BLaER1 treated with 17β-estradiol and CSF1 and Interleukin-3, amounts not matched to agents 10 nM and 100 nM (cell line): ENCODE data around the gene PAQR7.

Source experiments
- H3K27ac ChIP-seq, 11 experiments: shearing (Covaris generic); formaldehyde crosslinking; 2 replicates each; pipeline ENCODE4 v1.8.1; 2022
- H3K27me3 ChIP-seq, 11 experiments: shearing (Covaris generic); formaldehyde crosslinking; 2 replicates each; pipeline ENCODE4 v1.8.1; 2022
- H3K36me3 ChIP-seq, 11 experiments: shearing (Covaris generic); formaldehyde crosslinking; 2 replicates each; pipeline ENCODE4 v1.8.1; 2022
- H3K4me1 ChIP-seq, 10 experiments: shearing (Covaris generic); formaldehyde crosslinking; 2 replicates each; pipeline ENCODE4 v1.8.1; 2022
- H3K4me2 ChIP-seq, 11 experiments: shearing (Covaris generic); formaldehyde crosslinking; 2 replicates each; pipeline ENCODE4 v1.8.1; 2022
- H3K4me3 ChIP-seq, 10 experiments: shearing (Covaris generic); formaldehyde crosslinking; 2 replicates each; pipeline ENCODE4 v1.8.1; 2022
- H3K9ac ChIP-seq, 11 experiments: shearing (Covaris generic); formaldehyde crosslinking; 2 replicates each; pipeline ENCODE4 v1.8.1; 2022
- H3K9me3 ChIP-seq, 11 experiments: shearing (Covaris generic); formaldehyde crosslinking; replicated peaks in 1 of 11; 2 replicates each; pipeline ENCODE4 v1.8.1; 2022
- H4K20me1 ChIP-seq, 11 experiments: shearing (Covaris generic); formaldehyde crosslinking; 2 replicates each; pipeline ENCODE4 v1.8.1; 2022
- Cebpa-rat ChIP-seq, 11 experiments: shearing (Covaris generic); IDR thresholded peaks; 2 replicates each; pipeline ENCODE4 v1.8.1; 2022

The PAQR7 gene

DNA sequence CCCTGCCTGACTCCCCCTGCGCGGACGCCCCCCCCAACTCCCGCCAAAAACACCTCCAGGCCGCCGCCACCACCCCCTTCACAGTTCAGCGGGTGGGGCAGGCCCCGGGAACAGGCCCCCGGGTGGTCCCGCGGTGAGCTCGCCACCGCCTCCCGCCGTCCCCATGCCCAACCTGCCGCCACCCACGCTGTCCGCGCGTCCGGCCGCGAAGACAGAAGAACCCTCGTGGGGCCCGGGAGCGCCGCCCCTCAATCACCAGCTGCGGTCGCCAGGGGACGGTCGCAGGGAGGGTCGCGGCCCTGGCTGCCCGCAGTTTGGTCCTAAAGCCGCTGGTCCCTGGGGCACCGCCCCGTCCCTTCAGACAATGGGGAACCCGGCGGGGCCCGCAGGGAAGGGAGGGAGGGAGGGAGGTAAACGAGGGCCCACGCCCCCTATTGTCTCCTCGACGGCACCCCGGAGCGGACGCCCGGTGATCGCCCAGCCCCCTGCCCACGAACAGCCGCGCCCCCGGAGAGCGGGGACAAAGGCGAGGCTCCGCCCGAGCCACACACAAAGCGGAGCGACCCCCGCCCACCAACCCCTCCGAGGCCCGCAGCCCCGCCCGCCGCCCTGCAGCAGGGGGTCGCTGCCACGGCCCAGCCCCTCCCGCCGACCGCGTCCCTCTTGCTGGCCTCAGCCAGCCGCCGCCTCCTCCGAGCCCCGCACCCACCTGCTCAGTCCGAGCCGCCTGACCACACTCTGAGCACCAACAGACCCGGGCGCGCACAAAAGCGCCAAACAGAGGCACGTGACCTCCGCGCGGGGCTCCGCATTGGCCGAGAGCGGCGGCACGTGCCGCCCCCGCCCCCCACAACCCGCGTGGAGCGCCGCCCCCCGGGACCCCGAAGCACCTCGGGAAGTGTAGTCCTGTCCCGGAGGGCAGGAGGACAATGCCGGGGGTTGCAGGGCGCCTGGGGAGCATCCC, 30.5 kb upstream of the PAQR7 start, which contains the start of gene STMN1:
STMN1 (minus strand) TSS at position 740 of the 964 bp plus-strand sequence. CDS start 1,743 bp downstream, outside the sequence.
- peaks cover 23 to 46% (median 35%) of the 10 kb centered on the region in 10 experiments for H3K4me1 ChIP-seq
- no peak for TF ChIP-seq Cebpa-rat (IDR thresholded peaks at IDR 0.05)
- no peaks in the 10 kb centered on the region for H3K9me3 ChIP-seq
- H3K27ac ChIP-seq = peak within 1 kb of the TSS in 10 of 11 experiments; percentile 65 to 98 (median 96); a peak in 21 of 22 replicates
- peaks cover 0 to 44% (median 40%) of the 10 kb centered on the region in 11 experiments; a peak in 15 of 22 replicates for H4K20me1 ChIP-seq
- peak within 1 kb of the TSS; percentile 68 to 91 (median 84) for H3K4me3 ChIP-seq
- H3K9ac ChIP-seq = peak within 1 kb of the TSS; percentile 77 to 98 (median 96)
- no peaks in the 10 kb centered on the region for H3K27me3 ChIP-seq
- peaks cover 6 to 39% (median 35%) of the 10 kb centered on the region in 11 experiments; a peak in 21 of 22 replicates for H3K36me3 ChIP-seq
- H3K4me2 ChIP-seq = peak within 1 kb of the TSS; percentile 80 to 94 (median 89)

DNA sequence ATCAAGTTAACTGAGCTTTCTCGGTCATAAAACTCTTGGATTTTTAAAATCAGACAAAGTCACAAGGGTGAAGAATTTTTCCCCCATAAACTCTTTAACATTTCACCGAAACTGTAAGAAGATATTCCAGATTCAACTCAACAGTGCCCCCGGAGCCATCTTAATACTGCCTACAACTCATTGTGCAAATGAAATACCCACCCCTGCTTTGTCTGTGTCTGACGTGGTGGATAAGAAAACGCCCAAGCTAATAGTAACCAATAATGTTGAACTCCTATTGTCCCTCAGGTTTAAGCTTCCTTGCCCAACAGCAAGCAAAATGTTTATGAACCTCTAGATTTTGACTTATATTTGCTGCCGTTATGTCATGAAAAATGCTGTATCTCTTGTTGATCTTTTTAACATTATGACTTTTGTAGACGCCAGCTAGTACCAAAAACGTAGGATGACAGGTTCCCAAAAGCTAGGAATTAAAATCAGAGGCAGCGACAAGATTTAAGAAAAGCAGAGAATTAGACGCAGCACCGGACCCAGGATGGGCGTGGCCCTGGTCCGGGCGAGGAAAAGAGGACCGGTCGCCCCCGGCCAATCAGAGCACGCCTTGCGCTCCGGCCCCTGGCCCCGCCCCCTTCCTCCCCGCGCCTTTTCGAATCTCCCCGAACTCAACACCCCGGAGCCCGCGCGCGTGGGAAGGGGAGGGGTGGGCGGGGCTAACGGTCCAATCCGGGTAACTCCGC, 29.6 kb upstream of the PAQR7 start:
- H3K9me3 ChIP-seq = no peaks in the 10 kb centered on the region
- H3K27ac ChIP-seq = peak overlapping the region in 10 of 11 experiments; percentile 65 to 98 (median 96); a peak in 21 of 22 replicates
- H3K27me3 ChIP-seq = no peaks in the 10 kb centered on the region
- TF ChIP-seq Cebpa-rat (IDR thresholded peaks at IDR 0.05) = no peak
- H4K20me1 ChIP-seq = peaks cover 0 to 52% (median 49%) of the 10 kb centered on the region in 11 experiments; a peak in 15 of 22 replicates
- H3K4me1 ChIP-seq = peaks cover 23 to 46% (median 37%) of the 10 kb centered on the region in 10 experiments
- peak overlapping the region; percentile 77 to 98 (median 96) for H3K9ac ChIP-seq
- H3K36me3 ChIP-seq = peaks cover 12 to 47% (median 44%) of the 10 kb centered on the region in 11 experiments
- H3K4me2 ChIP-seq = peak overlapping the region; percentile 79 to 94 (median 89)
- H3K4me3 ChIP-seq = peak overlapping the region; percentile 68 to 91 (median 84)

DNA sequence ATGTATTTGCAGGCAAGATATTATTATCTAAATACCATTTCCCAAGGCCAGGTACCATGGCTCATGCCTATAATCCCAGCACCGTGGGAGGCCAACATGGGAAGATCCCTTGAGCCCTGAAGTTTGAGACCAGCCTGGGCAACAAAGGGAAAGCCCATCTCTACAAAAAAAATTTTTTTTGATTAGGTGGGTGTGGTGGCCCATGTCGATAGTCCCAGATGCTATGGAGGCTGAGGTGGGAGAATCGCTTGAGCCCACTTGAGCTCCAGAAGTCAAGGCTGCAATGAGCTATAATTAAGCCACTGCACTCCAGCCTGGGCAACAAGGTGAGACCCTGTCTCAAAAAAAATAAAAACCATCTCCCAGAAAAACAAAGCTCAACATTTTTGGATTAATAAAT, 28.5 kb upstream of the PAQR7 start:
- Histone ChIP-seq H3K27me3 (no peaks in the 10 kb centered on the region), H3K4me1 (peaks cover 23 to 46% (median 41%) of the 10 kb centered on the region in 10 experiments), H3K4me3 (peak overlapping the region; percentile 68 to 91 (median 84); a peak in 19 of 20 replicates), H3K9me3 (no peaks in the 10 kb centered on the region), H3K36me3 (peaks cover 21 to 59% (median 55%) of the 10 kb centered on the region in 11 experiments), H3K27ac (peak overlapping the region in 9 of 11 experiments; percentile 84 to 98 (median 97); a peak in 12 of 22 replicates), H3K4me2 (peak overlapping the region; percentile 79 to 92 (median 85); a peak in 21 of 22 replicates), H3K9ac (peak overlapping the region; percentile 77 to 98 (median 96); a peak in 19 of 22 replicates), H4K20me1 (peaks cover 0 to 63% (median 60%) of the 10 kb centered on the region in 11 experiments; a peak in 15 of 22 replicates)
- TF ChIP-seq Cebpa-rat (IDR thresholded peaks at IDR 0.05) = no peak

DNA sequence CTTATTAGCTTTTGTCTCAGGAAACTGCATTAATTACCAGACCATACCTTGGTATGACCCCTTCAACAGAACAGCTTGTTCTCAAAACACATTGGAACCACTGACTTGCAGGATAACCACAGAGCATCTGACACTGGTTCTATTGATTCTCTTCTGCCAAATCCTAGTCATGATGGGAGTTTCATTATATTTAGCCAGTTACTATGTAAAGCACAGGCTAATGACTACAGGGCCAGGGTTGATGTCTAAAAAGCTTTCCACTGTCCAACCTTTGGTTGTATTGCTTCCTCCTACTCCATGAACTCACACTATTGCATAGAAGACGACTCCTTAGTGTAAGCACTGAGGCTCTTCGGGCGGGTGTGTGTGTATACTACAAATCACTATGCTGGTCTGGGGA, 27.0 kb upstream of the PAQR7 start:
- H3K4me2 ChIP-seq = peak overlapping the region in 10 of 11 experiments; percentile 11 to 92 (median 84); a peak in 16 of 22 replicates
- H4K20me1 ChIP-seq = peaks cover 0 to 79% (median 75%) of the 10 kb centered on the region in 11 experiments; a peak in 15 of 22 replicates
- peaks cover 28 to 56% (median 42%) of the 10 kb centered on the region in 10 experiments for H3K4me1 ChIP-seq
- no peak overlapping the region; a peak in 1 of 22 replicates for H3K27ac ChIP-seq
- no peaks in the 10 kb centered on the region for H3K27me3 ChIP-seq
- peak overlapping the region in 6 of 11 experiments; percentile 16 to 98 (median 34); a peak in 7 of 22 replicates for H3K9ac ChIP-seq
- no peak overlapping the region for H3K4me3 ChIP-seq
- no peaks in the 10 kb centered on the region for H3K9me3 ChIP-seq
- peaks cover 23 to 74% (median 70%) of the 10 kb centered on the region in 11 experiments for H3K36me3 ChIP-seq
- TF ChIP-seq Cebpa-rat (IDR thresholded peaks at IDR 0.05) = no peak

DNA sequence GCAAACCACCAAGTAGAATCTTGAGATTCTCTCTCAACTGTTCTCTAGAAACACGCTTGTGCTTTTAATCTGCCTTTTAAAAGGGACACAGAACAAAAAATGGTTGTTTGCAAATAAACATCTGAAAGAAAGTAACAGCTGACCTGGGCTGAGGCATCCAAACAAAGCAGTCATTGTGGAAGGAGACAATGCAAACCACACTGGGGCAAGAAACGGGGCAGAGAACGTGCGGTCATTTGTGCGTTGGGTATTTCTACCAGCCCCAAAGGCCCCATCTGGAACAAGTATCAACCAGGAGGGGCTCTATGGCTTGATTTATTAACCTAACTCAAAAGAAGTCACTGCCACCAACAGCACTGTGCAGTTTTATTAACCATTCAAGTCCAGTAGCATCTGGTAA, 24.7 kb upstream of the PAQR7 start:
- Histone ChIP-seq H3K9ac (peak overlapping the region in 6 of 11 experiments; percentile 4 to 44 (median 28); a peak in 7 of 22 replicates), H3K4me3 (no peak overlapping the region), H3K4me2 (no peak overlapping the region), H3K4me1 (peaks cover 26 to 70% (median 44%) of the 10 kb centered on the region in 10 experiments), H3K27me3 (no peaks in the 10 kb centered on the region), H4K20me1 (peaks cover 0 to 96% (median 75%) of the 10 kb centered on the region in 11 experiments; a peak in 15 of 22 replicates), H3K36me3 (peaks cover 23 to 92% (median 82%) of the 10 kb centered on the region in 11 experiments), H3K27ac (0 out of 22 replicates have a peak overlapping the region, but pooled peaks of 1 of the 11 experiments have one; percentile 5), H3K9me3 (no peaks in the 10 kb centered on the region)
- no peak for TF ChIP-seq Cebpa-rat (IDR thresholded peaks at IDR 0.05)

DNA sequence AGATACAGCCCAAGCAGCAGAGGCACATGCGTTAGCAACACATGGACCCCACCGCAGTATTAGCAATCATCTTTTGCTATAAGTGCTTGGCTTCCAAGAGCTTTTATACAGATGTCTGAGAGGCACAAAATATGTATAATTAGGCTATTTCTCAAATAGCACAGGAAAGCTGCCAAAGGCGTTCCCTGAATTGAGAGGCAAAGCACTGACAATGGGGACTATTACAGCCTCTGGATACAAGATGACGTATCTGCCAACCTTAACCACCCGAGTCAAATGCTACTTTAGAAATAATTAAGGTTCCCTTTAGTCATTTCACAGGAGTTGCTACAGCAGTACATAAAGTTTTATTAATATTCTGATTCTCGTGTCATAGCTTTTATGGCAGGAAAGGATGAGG, 24.3 kb upstream of the PAQR7 start:
- peaks cover 23 to 95% (median 83%) of the 10 kb centered on the region in 11 experiments for H3K36me3 ChIP-seq
- H3K9me3 ChIP-seq = no peaks in the 10 kb centered on the region
- H3K4me1 ChIP-seq = peaks cover 31 to 74% (median 48%) of the 10 kb centered on the region in 10 experiments
- H3K9ac ChIP-seq = peak overlapping the region in 6 of 11 experiments; percentile 2 to 44 (median 26); a peak in 6 of 22 replicates
- H3K4me2 ChIP-seq = no peak overlapping the region
- H3K27ac ChIP-seq = no peak overlapping the region
- H3K4me3 ChIP-seq = no peak overlapping the region
- peaks cover 0 to 92% (median 73%) of the 10 kb centered on the region in 11 experiments; a peak in 15 of 22 replicates for H4K20me1 ChIP-seq
- H3K27me3 ChIP-seq = no peaks in the 10 kb centered on the region
- TF ChIP-seq Cebpa-rat (IDR thresholded peaks at IDR 0.05) = no peak

DNA sequence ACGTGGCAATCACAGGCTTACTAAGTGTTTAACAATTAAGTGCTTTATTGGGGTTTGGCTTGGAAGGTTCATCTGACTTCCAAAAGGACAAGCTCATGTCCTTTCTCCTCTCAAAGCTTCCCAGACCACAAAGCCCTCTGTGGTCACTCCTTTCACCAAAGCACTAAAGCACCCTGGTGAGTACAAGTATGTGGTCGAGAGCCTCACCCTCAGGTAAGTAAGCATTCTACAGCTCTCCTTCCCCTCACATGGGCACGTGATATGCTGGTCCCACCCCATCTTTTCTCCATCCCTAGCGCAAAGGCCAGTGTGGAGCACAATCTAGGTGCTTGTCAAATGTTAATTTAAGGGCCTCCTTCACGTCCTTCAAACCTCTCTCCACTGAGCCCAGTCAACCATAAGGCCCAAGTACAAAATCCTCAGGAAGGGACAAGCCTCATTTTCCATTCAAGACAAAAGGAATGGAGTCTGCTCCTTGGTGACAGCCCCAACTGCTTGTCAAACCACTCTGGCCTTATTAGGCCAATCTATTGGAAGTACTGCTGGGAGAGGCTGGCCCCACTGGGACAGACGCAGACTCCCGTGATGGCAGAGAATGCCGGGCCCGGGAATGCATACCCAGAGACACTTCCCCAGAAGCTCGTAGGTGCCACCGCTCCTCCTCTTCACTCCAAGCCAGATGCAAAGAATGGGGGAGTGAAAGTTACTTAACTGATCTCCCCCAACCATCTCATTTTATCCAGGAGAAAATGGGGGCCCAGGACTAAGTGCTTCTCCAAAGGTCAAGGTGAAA, 22.9 kb upstream of the PAQR7 start:
- H3K4me2 ChIP-seq = peak overlapping the region in 1 of 11 experiments; percentile 32; a peak in 1 of 22 replicates
- H3K36me3 ChIP-seq = peaks cover 23 to 96% (median 84%) of the 10 kb centered on the region in 11 experiments
- no peak overlapping the region for H3K4me3 ChIP-seq
- H3K27ac ChIP-seq = peak overlapping the region in 7 of 11 experiments; percentile 4 to 32 (median 12); a peak in 5 of 22 replicates
- peak overlapping the region in 7 of 11 experiments; percentile 3 to 34 (median 18); a peak in 7 of 22 replicates for H3K9ac ChIP-seq
- peaks cover 0 to 78% (median 59%) of the 10 kb centered on the region in 11 experiments; a peak in 15 of 22 replicates for H4K20me1 ChIP-seq
- H3K4me1 ChIP-seq = peaks cover 28 to 62% (median 37%) of the 10 kb centered on the region in 10 experiments
- no peaks in the 10 kb centered on the region for H3K9me3 ChIP-seq
- no peak for TF ChIP-seq Cebpa-rat (IDR thresholded peaks at IDR 0.05)
- no peaks in the 10 kb centered on the region for H3K27me3 ChIP-seq
